UCSD-AML1 (cell line): ENCODE results near the gene HAUS2.
"Not testable (repeated sequence)": the region's sequence is repeated elsewhere in the genome, so short reads cannot be mapped to it uniquely, and the experiment has no call there.

Source experiments
- DNase-seq: peaks from one replicate; lab custom pipeline; 2025; ENCODE audit not compliant: unreplicated experiment; lab: John Stamatoyannopoulos, UW

Gene HAUS2

DNA sequence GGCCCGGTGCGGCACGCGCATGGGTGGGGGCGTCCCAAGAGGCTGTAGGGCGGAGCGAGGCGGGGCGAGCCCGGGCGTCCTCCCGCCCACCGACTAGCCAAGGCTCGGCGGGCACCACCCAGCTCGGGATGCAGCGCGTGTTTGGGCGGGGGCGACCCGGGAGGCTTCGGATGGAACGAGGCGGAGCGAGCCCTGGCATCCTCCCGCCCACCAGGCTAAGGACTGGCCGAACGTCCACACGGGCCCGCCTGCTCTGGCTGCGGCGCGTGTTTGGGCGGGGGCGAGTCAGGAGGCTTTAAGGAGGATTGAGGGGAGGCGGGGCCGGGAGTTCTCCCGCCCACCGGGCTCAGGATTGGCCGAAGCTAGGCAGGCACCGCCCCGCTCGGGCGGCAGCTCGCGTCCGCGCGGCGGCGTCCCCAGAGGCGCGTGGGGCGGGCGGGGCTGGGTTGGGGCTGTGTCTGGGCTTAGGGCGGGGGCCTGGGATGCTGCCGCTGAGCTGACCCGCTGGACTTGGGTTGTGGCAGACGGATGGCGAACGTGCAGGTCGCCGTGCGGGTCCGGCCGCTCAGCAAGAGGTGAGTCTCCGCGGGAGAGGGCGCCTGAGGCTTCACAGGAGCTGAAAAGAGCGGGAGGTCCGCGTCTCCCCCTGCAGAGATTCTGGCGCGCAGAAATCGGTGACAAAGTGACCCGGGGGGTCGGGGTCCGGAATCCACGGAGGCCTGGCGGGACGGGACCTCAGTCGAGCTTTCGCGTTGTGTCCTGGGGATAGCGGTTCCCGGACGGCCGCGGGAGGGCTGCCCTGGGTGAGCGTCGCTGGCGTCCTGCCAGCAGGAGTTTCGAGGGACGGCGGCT lies 26.8 kb downstream of the HAUS2 start, which contains the start of gene STARD9:
TSS of gene STARD9 (plus strand) at position 419 of the 852 bp plus-strand sequence. CDS start at position 529, 110 bp downstream.
- peak; percentile 98 for DNase-seq

DNA sequence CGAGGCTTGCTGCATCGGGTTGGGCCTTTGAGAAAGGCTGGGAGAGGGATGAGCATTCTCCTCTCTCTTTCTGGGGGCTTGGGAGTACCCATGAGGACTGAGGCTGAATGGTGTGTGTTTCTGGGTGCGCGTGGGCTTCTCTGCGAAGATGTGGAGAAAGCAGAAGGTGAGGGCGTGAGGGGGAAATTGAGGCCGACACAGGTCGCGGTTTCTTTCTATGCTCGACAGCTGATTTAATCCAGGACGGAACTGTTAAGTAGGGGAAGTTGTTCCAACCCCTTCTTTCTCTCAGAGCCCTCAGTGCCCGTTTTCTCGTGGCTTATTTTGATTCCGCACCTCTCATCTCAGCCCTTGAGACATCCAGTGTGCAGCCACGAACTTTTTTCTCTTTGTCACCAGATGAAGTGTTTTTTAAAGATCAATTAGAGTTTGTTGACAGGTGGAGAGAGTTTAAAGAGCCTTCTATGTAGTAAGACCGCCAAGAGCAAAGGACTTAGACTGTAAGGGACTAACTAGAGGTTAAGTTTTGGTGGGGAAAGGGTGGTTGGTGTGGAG lies 27.5 kb downstream of the HAUS2 start:
- DNase-seq: no peak

DNA sequence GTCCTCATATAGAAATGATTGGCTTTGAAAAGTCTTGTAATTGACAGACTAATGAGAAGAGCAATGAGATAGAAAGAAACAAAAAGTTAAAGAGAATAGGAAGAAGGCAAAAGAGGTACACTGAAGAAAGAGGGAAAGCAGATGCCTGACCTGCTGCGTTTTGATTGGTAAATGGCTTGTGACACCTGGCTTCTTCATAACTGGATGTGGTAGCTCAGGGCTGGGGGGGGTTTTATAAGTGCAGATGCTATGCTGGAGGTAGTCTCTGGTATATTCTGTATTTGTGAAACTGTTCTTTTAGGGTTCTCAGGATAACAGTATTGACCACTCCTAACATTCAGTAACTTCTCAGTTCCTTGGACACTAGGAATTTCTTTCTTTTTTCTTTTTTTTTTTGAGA lies 28.1 kb downstream of the HAUS2 start:
- no peak for DNase-seq

DNA sequence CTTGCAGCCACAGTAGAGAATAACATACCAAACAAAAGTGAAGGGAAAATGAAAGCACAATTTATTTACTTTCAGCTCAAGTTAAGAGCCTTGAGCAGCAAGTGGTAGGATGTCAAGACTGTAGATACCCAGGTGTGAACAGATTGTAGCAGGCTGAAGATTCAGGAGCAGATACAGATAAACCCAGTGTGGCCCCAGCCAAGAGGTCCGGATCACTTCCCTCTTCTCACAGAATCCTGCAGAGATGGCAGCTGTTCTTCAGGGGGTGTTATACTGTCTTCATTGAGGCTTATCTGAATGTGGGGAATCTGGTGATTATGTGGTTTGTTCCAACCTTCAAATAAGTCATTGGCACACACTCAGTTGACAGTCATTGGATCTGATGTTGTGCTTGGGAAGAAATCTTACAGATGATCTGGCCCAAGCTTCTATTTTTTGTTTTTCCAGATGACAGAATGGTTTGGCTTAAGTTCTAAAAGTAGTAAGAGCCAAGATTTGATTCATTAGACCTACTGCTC lies 28.9 kb downstream of the HAUS2 start:
- DNase-seq: no peak

DNA sequence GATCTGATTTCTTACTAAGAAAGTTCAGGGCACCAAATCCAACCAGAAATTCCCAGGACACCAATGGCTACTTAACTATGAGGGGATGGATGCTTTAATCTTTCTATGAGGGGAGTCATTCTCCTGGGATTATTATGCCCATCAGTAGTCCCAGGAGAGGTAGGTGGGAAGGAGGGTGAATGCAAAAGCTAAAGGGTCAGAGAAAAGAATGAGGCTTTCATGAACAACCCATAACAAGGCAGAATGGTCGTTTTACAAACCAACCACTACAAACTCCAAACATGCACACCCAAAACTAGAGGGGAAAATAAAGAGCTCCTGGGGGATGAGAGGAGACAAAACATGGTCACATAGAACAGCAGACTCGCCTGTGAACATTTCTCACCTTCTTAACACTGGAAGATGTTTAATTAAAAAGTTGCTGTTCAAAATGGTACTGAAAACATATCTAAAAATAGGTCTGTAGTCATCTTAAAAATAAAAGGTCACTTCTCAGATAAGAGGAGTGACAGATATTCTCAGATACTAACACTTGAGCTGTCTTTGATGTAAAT lies 30.4 kb downstream of the HAUS2 start:
- DNase-seq: no peak

DNA sequence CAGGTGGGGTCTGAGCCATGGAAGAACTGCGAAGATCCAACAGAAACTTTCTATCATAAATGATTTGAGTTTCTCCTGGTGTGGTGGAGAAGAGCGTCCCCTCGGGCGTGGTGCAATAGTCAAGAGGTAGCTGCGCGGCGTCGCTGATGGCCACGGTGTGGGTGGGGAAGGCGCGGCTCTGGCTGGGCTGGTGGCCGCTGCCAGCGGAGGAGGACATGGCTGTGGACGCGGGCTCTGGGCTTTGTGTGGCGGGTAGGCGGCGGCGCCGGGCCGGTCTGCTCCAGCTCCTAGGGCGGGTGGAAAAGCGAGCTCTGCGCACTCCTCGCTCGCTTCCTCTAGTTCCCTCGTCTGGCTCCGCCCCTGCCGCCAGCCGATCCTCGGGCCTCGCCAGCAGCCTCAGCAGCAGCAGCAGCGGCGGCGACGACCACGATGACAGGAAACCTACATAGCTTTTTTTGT lies 32.7 kb downstream of the HAUS2 start:
- DNase-seq: peak; percentile 87

DNA sequence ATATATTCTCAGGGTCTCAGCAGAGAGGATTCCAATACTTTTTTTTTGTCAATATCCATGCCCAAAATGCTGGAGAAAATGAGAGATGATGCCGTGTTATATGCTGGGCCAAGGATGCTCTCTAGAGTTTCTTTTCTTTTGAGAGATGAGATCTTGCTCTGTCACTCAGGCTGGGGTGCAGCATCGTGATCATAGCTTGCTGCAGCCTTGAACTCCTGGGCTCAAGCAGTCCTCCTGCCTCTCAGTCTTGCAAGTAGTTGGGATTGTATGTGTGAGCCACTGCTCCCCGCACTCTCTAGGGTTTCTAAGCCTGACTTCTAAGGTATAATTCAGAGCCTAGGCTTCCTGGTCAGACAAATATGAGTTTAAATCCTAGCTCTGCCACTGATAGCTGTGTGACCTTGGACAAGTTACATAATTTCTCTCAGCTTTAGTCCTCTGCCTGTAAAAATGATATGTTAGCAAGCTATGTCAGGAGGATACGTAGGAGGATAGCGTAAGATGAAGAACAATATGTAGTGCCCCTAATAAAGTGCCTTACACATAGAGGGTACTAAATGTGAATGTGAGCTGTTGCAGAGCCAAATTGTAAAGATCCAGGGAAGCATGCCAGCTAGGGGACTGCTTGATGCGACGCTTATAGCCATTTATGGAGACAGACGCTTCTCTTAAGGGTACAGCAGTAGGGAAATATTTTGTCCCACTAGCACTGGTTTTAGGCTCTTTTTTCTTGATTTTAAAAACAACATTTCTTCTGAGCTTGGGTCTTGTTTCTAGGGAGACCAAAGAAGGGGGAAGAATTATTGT lies 34.1 kb downstream of the HAUS2 start:
- DNase-seq: no peak

DNA sequence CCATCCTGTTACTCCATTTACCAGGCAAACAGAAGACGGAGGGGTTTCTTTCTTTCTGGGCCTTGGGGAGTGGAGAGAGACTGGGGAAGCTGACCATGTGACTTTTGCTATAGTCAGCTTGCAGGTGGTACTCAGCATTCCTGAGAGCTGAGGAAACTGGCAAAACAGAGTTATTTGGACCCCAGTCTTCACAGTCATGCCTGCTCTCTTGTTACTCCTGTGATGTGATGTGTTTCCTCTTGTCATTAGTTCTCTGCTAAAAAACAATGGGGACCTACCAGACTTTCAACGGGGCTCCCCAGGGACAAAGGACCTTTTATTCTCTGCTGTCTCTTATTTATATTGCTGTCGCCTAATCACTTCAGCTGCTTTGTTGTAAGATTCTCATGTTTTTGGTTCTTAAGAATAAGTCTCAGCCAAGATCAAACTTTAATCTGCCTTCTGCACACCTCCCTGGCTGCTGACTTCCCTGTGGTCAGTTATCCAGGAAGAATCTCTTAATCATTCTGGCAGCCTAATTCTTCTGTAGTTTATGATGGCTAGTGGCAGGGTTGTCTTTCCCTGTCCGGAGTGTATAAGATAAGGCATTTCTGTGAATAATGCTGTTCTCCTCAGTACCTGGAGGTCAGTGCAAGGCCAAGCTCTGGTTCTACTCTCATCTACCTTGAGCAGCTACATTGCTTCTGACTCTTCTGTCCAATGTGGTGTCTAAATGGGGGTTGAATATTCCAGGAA lies 35.6 kb downstream of the HAUS2 start:
- DNase-seq: no peak

DNA sequence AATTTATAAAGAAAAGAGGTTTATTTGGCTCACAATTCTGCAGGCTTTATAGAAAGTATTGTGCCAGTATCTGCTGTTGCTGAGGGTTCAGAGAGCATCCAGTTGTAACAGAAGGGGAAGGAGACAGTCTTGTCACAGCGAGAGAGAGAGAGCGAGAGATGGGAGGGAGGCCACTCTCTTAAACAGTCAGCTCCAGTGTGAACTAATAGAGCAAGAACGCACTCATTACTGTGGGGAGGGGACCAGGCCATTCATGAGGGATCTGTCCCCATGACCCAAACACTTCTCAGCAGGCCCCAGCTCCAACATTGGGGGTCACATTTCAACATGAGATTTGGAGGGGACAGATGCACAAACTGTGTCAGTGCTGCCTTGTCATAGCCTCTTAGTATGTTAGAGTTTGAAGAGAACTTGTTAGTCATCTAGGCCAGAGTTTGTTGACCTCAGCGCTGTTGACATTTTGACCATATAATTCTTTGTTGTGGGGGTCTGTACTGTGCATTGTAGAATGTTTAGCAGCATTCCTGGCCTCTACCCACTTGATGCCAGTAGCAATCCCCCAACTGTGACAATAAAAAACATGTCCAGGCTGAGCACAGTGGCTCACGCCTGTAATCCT lies 42.1 kb downstream of the HAUS2 start:
- no peak for DNase-seq

DNA sequence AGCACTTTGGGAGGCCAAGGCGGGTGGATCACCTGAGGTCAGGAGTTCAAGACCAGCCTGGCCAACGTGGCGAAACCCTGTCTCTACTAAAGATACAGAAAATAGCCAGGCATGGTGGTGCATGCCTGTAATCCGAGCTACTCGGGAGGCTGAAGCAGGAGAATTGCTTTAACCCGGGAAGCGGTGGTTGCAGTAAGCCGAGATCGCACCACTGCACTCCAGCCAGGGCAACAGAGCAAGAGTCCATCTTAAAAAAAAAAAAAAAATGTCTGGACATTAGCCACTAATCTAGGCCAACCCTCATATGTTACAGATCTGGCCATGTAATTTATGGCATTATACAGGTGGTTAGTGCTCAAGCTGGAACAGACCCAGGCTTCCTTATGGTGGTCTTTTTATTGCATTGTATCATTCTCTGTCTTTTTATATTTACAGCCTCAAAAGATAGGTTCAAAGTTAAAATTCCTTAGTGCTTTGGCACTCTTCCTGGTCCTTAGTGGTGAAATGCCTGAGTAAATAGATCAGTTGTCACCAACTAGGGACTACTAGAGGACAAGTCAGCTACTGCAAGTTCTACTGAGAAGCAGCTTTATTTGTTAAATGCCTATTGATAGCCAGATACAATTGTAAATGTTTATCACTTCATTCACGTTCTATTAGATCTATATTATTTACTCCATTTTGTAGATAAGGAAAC lies 42.7 kb downstream of the HAUS2 start:
- DNase-seq: no peak

DNA sequence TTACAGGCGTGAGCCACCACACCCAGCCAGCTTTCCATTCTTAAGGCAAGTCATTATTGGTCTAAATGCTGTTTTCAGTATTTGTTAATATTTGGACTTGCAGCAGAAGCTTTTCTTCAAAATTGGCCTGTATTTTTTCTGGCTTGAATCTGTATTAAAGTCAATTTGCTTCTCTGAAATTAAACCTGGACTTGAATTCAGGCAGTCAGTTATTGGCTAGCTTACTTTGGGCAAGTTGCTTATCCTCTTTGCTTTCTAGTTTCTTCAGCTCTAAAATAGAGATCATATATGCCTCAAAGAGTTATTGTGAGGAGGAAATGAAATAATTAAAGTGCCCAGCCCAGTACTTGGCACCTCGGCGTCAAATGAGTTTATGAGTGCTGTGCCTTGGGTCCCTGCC lies 44.1 kb downstream of the HAUS2 start:
- no peak for DNase-seq

DNA sequence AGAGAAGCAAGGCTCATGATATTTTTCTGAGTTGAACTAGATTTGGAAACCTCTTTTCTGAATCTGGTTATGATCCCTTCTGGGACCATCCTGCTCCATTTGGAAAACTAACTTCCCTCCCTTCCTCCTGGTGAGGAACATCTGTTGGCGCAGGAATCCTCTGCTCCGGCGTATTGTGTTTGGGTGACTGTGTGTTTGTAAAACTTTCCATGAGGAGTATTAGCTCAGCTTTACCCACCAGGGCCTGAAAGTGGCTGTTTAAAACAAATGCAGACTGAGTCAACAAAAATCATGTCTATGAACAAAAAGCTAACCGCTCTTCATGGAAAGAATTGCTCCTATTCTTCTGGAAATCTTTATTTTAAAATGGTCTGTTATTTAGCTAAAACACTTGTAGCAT lies 44.5 kb downstream of the HAUS2 start:
- no peak for DNase-seq

DNA sequence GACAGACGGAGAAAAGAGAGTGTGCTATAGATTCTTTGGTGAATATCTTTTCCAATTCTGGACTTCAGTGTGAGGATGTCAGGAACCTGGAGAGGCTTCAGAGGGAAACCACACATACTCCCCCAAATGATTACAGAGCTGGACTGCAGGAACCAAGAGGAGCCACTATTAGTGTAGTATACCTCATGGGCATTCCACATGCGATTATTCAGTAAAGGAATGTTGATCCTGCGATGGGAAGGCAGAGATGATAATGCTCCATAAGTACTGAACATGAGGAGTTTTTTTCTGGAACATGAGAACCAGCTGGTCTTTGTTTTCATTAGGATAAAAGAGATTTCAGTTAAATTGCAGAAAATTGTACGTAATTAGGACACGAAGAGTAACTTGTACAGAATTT lies 45.5 kb downstream of the HAUS2 start:
- no peak for DNase-seq

DNA sequence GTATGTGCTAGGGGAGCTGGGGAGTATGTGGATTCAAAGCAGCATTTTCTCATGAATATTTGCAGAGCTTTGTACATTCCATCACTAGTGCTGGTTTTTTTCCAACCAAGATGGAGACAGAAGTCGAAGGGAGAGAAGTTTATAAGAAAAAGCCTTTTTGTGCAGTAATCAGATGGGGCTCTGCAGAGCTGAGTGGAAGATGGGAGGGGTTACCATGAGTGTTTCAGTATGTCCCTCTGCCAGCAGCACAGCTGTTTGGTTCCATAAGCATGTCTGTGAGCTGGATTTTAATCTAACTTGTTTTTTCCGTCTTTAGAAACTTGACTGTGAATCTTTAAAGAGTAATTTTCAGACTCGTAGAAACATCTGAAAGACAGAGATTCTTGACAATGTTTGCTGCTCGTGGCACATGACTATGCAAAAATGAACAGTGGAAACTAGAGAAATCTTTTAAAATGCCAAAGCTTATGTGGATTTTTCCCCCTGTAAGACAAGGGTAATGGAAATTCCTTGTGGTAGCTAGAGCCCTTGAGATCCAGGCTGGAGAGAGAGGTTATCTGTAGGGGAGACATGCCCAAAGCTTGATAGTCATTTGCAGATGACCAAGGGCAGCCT lies 47.1 kb downstream of the HAUS2 start:
- DNase-seq: no peak

DNA sequence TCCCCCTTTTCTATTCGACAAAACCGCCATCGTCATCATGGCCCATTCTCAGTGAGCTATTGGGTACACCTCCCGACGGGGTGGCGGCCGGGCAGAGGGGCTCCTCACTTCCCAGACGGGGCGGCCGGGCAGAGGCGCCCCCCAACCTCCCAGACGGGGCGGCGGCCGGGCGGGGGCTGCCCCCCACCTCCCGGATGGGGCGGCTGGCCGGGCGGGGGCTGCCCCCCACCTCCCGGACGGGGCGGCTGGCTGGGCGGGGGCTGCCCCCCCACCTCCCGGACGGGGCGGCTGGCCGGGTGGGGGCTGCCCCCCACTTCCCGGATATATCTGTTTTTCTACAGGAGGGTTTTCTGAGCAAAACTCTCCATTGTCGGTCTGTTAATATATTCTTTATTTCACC lies 52.7 kb downstream of the HAUS2 start:
- not testable (repeated sequence) for DNase-seq

DNA sequence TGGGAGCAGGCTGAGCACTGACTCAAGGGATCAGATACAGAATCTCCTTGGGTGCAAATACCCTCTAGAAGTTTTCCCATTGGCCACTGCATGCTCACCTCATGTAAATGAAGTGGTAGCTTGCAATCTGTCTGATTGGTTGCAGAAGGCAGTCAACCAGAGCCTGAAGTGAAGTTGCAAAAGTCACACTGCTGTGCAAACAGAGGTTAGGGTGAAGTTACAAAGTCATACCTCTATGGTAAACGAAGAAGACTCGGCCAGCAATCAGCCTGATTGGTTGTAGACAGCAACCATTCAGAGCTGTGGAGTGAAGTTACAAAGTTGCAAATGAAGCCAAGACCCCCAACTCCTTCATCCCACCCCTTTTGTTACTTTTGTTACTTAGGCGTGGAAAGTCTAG lies 53.9 kb downstream of the HAUS2 start:
- DNase-seq: no peak

DNA sequence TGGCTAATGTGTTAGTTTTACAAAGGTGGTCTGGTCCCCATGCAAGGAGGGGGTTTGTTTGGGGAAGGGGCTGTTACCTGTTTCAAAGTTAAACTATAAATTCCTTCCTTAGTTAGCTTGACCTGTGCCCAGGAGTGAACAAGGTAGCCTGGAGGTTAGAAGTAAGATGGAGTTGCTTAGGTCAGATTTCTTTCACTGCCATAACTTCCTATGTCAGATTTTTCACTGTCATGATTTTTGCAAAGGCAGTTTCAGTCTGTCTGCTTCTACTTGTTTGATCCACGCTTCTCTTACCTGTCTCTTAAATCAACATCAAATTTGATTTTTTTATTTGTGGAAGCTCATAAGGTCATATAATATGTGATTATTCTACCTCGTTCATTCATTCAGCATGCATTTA lies 55.3 kb downstream of the HAUS2 start:
- no peak for DNase-seq

DNA sequence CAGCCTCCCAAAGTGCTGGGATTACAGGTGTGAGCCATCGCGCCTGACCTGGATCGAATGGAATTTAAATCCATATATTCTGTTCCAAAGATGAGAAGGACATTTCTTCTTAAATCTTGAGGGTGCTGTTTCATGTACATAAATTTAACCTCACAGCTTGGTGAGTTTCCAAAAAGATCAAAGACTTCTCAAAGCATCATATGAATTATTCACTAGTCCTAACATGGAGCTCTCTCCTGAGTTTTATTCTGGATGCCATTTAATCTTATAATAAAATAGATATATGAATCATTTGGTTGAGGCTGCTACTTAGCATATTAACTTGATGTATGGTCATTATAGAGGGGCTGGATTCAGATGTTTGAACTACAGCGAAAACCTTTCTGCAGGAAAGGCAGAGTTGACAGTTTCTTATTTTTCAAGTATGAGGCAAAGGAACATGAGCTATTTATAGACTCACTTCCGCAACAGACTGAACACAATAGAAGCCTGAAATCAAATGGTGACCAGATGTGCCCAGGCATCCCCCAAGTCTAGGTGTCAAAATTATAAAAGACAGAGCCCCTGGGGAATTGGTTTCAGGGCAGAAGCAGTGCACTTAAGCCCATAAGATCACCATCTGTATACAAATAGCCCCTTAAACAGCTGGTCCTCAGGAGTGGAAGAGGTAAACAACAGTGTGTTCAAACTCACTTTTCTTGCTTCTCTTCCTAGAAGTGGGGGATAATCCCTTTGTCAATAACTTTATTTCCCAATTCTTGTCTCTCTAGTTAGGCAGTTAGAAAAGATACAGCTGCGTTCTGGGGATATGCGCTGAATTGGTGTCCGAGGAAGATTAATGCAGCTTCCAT lies 56.5 kb downstream of the HAUS2 start:
- peak; percentile 36 for DNase-seq
